LNCAP (cell line): Measurements from ENCODE around the gene NGLY1.

Source experiments
- CTCF ChIP-seq: fragments of 450-650 bp; IDR thresholded peaks from 2 replicates; pipeline ENCODE4 v1.5.1; 2017; ENCODE audit warnings: mild to moderate bottlenecking

Gene NGLY1

GRCh38 chr3:25789596-25790556 lies 6.6 kb upstream of the NGLY1 start, which contains the start of gene OXSM:
Gene OXSM (plus strand): TSS chr3:25790090. CDS start chr3:25791021, 931 bp downstream.
- TF ChIP-seq CTCF = no peak

- no peak for TF ChIP-seq CTCF
Measured at GRCh38 chr3:25789209-25789595, 6.0 kb upstream of the NGLY1 start.

GRCh38 chr3:25787689-25788088 lies 4.4 kb upstream of the NGLY1 start:
- no peak for TF ChIP-seq CTCF

GRCh38 chr3:25785826-25786225 lies 2.6 kb upstream of the NGLY1 start:
- TF ChIP-seq CTCF = no peak

- no peak for TF ChIP-seq CTCF
Measured at GRCh38 chr3:25784971-25785370, 1.7 kb upstream of the NGLY1 start.

GRCh38 chr3:25783661-25784512 lies 644 bp upstream of the NGLY1 start:
- no peak for TF ChIP-seq CTCF

- TF ChIP-seq CTCF = no peak
Measured at GRCh38 chr3:25782636-25782937, 656 bp downstream of the NGLY1 start.
